Hematopoietic multipotent progenitor cell (in vitro differentiated cells): ENCODE measurements around the gene DBR1. TPM values are rescaled to one million over a fixed set of nuclear protein-coding genes. Genes with fewer than 3 reads are reported as not detected.

Source experiments
- DNase-seq, 3 donors: peaks; one replicate each; pipeline ENCODE4 v3.0.0-alpha.2; 2011 to 2015; ENCODE audit warnings: low read depth in 2 of 3, low spot score in 2 of 3
- total RNA-seq: library from RNA; depleted of rRNA; stranded (reverse); fragments of >200 nt; gene quantifications from one replicate; pipeline ENCODE4 v1.2.3, GENCODE V29; 2012

DBR1 gene
- total RNA-seq, 1 donor: 15.6 TPM

DNA sequence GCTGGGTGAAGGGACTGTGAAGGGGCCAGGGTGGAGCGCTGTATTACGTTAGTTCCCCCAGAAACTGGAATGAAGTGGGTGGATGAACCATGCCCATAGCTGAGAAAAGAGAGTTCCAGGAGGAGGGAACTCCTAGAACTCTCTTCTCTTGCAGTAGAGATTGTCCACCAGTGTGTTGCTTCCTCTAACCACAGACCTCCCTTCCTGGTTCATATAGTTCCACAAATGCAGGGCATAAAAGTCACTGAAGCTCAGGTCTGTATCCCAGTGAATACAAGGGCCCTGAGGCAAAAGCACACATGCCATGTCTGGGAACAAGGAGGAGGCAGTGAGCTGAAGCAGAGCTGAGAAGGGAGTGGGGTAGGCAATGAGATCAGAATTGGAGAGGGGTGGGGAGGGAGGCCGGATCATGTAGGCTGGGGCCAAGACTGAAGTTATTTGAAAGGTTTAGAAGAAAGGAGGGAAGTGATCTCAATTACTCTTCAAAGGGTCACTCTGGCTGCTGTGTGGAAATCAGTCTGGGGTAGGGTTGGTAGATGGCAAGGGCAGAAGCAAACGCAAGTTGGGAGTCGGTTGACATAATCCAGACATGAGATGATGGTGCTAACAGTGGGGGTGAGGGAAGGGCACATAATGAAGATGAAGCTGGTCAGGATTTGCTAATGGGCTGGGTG, 49.0 kb downstream of the DBR1 start:
- DNase-seq: no peak

DNA sequence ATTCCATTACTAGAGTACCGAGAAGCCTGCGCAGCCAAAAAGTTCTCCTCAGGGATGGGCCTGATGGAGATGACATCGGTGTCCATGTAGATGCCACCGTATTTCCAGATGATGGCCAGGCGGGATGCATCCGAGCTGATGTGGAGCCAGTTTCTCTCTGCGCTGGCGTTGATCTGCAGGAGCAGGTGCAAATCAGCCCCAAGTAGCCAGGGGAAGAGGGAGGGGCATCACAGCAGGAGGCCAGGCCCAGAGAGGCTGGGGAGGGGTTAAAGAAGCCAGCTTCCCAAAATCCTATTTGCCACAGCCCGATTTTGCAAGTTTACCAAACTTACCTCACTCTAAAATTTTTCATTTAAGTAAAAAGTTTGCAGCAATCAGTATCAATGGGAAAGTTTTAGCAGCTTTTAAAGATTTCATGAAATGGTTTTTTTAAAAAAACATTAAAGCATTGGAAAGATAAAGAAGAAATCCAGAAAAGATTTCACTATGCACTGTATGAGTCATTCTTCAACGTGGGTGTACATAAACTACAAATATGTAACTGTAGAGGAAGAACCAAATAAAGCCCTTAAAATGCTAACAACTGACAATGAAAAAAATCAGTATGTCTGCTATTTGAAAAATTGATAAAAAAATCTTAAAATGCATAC, 49.9 kb downstream of the DBR1 start:
- DNase-seq: no peak

DNA sequence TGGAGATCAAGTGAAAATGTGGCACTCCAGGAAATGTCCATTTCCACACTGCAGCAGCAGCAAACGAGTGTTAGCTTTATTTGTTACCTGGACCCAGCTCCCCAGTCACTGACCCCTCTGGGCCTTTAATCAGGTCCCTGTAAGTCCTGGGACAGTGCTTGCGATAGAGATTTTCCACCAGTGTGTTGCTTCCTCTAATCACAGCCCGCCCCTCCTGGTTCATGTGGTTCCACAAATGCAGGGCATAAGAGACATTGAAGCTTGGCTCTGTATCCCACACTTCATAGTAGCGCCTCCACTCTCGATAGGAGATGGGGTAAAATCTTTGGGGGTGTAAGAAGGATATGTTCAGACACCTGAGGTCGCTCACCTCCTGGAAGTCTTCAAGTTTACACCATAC, 50.5 kb downstream of the DBR1 start:
- no peak for DNase-seq

DNA sequence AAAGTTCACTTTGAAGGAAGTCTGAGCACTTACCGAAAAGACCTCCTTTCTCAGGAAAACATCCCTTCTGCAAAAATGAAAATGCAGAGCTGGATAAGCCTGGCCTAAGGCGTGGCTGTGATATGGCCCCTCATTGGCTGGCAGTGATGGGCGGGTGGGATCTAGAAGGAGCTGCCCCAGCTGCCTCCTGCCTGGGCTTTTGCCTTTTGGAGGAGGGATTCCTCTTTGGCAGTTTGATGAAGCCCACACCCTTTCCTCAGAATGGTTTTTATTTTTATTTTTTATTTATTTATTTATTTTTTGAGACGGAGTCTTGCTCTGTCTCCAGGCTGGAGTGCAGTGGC, 55.3 kb downstream of the DBR1 start:
- no peak for DNase-seq

DNA sequence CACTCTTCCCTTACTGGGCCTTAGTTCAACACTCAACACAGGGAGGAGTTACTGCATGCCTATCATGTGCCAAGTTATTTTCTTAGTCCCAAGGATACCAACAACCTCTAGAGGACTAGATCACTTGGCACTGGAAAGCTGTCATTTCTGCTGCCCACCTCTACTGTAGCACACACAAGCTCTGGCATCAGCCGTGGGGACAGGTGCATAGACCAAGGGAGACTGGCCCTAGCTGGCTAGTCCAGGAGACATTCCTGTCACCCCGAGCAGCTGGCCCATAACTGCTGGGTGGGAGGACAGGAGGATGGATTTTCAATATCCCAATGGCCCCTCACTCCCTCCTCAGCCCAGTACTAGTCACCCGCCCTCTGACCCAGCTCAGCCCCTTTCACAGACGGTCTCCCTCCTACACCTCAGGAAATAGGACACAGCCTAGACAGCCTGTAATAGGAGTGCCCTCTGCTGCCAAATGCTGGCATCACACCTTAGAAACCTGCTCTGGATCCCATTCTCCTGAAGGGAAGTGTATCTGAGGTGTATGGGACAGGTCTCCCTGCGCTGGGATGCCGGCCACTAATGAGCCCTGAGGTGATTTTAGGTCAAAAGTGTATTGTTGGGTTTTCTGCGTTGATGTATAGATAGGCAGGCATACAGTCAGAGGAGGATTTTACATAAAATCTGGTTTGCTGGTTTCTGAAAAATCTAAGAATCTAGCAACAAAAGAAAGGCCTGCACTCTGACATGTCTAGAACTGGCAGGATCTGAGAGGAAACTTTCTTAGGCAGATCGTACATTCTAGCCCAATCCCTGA, 55.9 kb downstream of the DBR1 start:
- DNase-seq: peak in 2 of 3 donors; percentile 35 to 52

DNA sequence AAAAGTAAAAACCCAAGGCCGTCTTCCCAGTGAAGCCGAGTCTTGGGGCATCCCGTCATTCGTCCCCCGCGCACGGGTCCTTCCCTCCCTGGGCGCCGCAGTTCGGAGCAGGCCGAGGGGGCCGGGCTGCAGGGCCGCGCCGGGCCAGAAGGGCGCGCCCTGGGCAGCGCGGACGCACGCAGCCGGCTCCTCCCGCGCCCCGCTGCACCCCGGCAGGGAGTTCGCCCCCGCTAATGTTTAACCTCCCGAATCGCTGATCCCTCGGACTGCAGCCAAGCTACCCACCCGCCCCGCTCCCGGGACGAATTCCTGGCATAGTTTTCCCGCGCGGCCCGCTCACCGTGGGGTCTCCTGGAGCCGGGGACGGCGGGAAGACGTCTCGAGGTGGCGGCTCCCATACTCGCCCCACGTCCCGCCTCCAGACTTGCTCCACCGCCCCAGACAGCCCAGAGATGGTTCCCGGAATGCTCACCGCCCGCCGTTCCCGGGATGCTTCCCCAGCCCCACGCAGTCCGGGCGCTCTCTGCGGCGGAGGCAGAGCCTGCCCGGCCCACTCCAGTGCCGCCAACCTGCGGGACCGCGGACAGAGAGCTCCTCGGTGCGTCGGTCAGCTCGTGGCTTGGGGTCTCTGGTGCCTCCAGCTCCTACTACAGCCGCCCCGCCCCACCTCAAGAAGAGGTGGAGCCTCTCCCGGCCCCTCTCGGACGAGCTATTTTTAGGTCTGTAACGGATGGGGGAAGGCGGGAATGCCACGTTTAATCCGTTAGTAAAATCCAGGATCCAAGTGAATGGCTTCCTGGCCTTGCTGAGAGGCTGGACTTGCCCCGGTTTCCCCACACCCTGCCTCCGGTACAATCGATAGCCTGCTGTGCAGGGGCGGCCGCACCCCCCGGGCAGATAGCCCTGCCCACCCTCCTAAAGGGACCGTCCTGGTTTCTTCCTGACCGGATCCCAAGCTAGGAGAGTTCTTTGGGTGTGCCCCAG, 59.4 kb downstream of the DBR1 start, which contains the start of gene DZIP1L:
Gene DZIP1L (minus strand): TSS at position 621 of the 984 bp plus-strand sequence. CDS start 11,637 bp downstream, outside the sequence.
- peak in 2 of 3 donors; percentile 38 to 51 for DNase-seq

DNA sequence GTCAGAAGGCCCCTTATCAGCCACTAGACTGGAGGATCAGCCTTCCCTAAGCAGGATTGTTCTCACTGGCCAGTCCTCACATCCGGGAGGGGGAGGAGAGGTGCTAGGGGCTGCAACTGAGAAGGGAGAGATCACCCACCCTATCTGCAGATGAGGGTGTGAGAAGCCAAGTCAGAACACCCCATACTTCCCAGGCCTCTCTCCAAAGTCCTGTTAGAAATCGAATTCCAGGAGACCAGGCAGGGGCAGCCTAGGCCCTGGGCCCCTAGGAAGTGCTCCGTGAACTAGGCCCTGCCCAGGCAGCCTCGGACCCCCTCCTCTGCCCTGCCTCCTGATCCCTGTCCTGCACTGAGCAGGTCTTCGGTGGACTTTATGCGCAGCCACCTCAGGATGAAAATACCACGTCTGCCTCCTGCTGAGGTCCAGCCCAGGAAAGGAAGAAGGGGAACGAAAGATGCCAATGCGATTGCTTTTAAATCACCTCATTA, 60.2 kb downstream of the DBR1 start:
- no peak for DNase-seq

DNA sequence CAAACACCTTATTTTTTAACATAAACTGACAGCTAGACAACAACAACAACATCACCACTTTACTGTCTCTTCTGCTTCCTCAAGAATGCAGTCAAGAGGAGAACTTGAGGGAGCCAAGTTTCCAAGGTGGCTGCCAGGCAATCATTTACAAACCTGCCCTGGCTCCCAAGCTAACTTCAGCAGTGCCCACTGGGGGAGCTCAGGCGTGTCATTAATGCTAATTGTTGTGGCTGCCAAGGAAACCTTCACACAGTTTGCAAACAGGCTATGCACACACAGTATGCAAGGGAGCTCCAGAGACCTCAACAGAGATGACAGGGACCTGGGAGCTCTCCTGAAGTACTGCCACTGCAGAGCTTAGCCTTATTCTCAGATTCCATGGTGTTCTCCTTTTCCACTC, 61.4 kb downstream of the DBR1 start:
- no peak for DNase-seq

DNA sequence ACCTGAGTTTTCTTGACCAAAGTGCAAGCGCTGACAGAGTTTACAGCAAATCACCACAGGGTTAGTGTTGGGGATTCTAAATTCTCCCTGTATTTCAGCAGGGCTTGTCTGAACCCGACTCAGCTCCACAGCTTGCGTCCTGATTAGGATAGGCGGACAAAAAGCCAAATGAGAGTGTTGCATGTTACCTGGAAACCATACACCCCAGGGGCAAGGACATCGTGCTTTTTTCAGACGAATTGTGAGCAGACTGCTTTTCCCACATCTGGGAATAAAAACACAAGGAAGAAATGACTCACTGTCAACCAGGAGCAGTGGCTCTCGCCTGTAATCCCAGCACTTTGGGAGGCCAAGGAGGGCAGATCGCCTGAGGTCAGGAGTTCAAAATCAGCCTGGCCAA, 62.4 kb downstream of the DBR1 start:
- no peak for DNase-seq

Other genes starting within 250 kb of the DBR1 start
- gene CLDN18, start 164.8 kb downstream of the DBR1 start, total RNA-seq: not detected
- 7.3 TPM for gene DZIP1L, start 59.3 kb downstream of the DBR1 start, total RNA-seq
- gene A4GNT, start 42.5 kb downstream of the DBR1 start, total RNA-seq: not detected
- 151 TPM for gene ARMC8, start 12.4 kb upstream of the DBR1 start, total RNA-seq
- gene NME9, start 154.9 kb upstream of the DBR1 start, total RNA-seq: 1.1 TPM
- gene MRAS, start 173.7 kb upstream of the DBR1 start, total RNA-seq: 2.2 TPM